H9 (cell line): Measurements from ENCODE around the gene DCTN1. TPM values are rescaled to one million over a fixed set of nuclear protein-coding genes. Genes with fewer than 3 reads are reported as not detected.

Source experiments
- DNase-seq: peaks from one replicate; pipeline ENCODE4 v3.0.0-alpha.2; 2017
- H2AFZ ChIP-seq: one replicate; pipeline ENCODE4 v1.6.1; 2013; ENCODE audit warnings: mild to moderate bottlenecking, low read length, control low read depth, moderate library complexity
- H2AK5ac ChIP-seq: 2 replicates; pipeline ENCODE4 v1.6.1; 2013; ENCODE audit warnings: low read length, control low read depth, mixed read lengths; ENCODE audit not compliant: insufficient read length
- H2BK120ac ChIP-seq: one replicate; pipeline ENCODE4 v1.6.1; 2013; ENCODE audit warnings: low read depth, mild to moderate bottlenecking, low read length, control low read depth, inconsistent platforms; ENCODE audit not compliant: poor library complexity, severe bottlenecking
- H2BK12ac ChIP-seq: 2 replicates; pipeline ENCODE4 v1.6.1; 2013; ENCODE audit warnings: low read length, control low read depth, mixed read lengths, low read depth; ENCODE audit not compliant: insufficient read length
- H2BK15ac ChIP-seq: 2 replicates; pipeline ENCODE4 v1.6.1; 2013; ENCODE audit warnings: low read depth, low read length, control low read depth
- H2BK20ac ChIP-seq: one replicate; pipeline ENCODE4 v1.6.1; 2013; ENCODE audit warnings: low read depth, mild to moderate bottlenecking, low read length, control low read depth, inconsistent platforms; ENCODE audit not compliant: poor library complexity, severe bottlenecking
- H2BK5ac ChIP-seq: 2 replicates; pipeline ENCODE4 v1.6.1; 2013; ENCODE audit warnings: low read length, control low read depth, mixed read lengths; ENCODE audit not compliant: insufficient read length
- H3K14ac ChIP-seq: 2 replicates; pipeline ENCODE4 v1.6.1; 2013; ENCODE audit warnings: low read length, control low read depth; ENCODE audit not compliant: insufficient read depth
- H3K18ac ChIP-seq: 2 replicates; pipeline ENCODE4 v1.6.1; 2013; ENCODE audit warnings: low read depth, mild to moderate bottlenecking, mixed read lengths, low read length, control low read depth; ENCODE audit not compliant: insufficient read length
- H3K23ac ChIP-seq: 2 replicates; pipeline ENCODE4 v1.6.1; 2013; ENCODE audit warnings: low read length, control low read depth, mixed read lengths, low read depth; ENCODE audit not compliant: insufficient read length
- H3K23me2 ChIP-seq: 2 replicates; pipeline ENCODE4 v1.6.1; 2013; ENCODE audit warnings: low read depth, mild to moderate bottlenecking, mixed read lengths, low read length, control low read depth; ENCODE audit not compliant: insufficient read length, poor library complexity, severe bottlenecking
- H3K27ac ChIP-seq: 2 replicates; pipeline ENCODE4 v1.5.1; 2013; ENCODE audit warnings: low read length, control low read depth, mixed read lengths, low read depth; ENCODE audit not compliant: insufficient read length
- H3K27me3 ChIP-seq: 2 replicates; pipeline ENCODE4 v1.6.1; 2013; ENCODE audit warnings: low read length, control low read depth, inconsistent platforms; ENCODE audit not compliant: insufficient read depth
- H3K4ac ChIP-seq: 2 replicates; pipeline ENCODE4 v1.6.1; 2013; ENCODE audit warnings: low read depth, mild to moderate bottlenecking, control low read depth, inconsistent platforms, low read length, moderate library complexity
- H3K4me1 ChIP-seq: 2 replicates; pipeline ENCODE4 v1.6.1; 2013; ENCODE audit warnings: low read length, control low read depth, inconsistent platforms; ENCODE audit not compliant: insufficient read depth
- H3K4me2 ChIP-seq: 2 replicates; pipeline ENCODE4 v1.6.1; 2013; ENCODE audit warnings: low read length, control low read depth, mixed read lengths; ENCODE audit not compliant: insufficient read length, insufficient read depth
- H3K56ac ChIP-seq: 2 replicates; pipeline ENCODE4 v1.6.1; 2013; ENCODE audit warnings: low read depth, mild to moderate bottlenecking, mixed read lengths, low read length, control low read depth; ENCODE audit not compliant: insufficient read length
- H3K79me1 ChIP-seq: 2 replicates; pipeline ENCODE4 v1.6.1; 2013; ENCODE audit warnings: low read depth, mild to moderate bottlenecking, moderate library complexity, low read length, control low read depth, inconsistent platforms; ENCODE audit not compliant: insufficient read depth, poor library complexity, severe bottlenecking
- H3K79me2 ChIP-seq: 2 replicates; pipeline ENCODE4 v1.6.1; 2013; ENCODE audit warnings: low read length, control low read depth, inconsistent platforms; ENCODE audit not compliant: insufficient read depth
- H3K9ac ChIP-seq: 2 replicates; pipeline ENCODE4 v1.6.1; 2013; ENCODE audit warnings: low read length, control low read depth, mixed read lengths; ENCODE audit not compliant: insufficient read length; ENCODE audit errors: extremely low read depth
- H3K9me3 ChIP-seq: one replicate; pipeline ENCODE4 v1.6.1; 2013; ENCODE audit warnings: low read depth, low read length, inconsistent platforms; ENCODE audit not compliant: control insufficient read depth
- H3T11ph ChIP-seq: one replicate; pipeline ENCODE4 v1.6.1; 2013; ENCODE audit warnings: mild to moderate bottlenecking, low read length, control low read depth, inconsistent platforms
- H4K20me1 ChIP-seq: one replicate; pipeline ENCODE4 v1.6.1; 2013; ENCODE audit not compliant: control insufficient read depth, insufficient read length, insufficient read depth
- H4K5ac ChIP-seq: 2 replicates; pipeline ENCODE4 v1.6.1; 2013; ENCODE audit warnings: low read depth, mild to moderate bottlenecking, mixed read lengths, low read length, control low read depth; ENCODE audit not compliant: insufficient read length
- H4K8ac ChIP-seq: replicated peaks from 2 replicates; pipeline ENCODE4 v1.6.1; 2013; ENCODE audit warnings: low read length, control low read depth, mixed read lengths, low read depth; ENCODE audit not compliant: insufficient read length
- H4K91ac ChIP-seq: 2 replicates; pipeline ENCODE4 v1.6.1; 2013; ENCODE audit warnings: low read depth, mild to moderate bottlenecking, moderate library complexity, mixed read lengths, low read length, control low read depth; ENCODE audit not compliant: insufficient read length
- H3K27ac Mint-ChIP-seq, 3 experiments: 2 replicates in 2 of 3; 3 replicates in 1 of 3; pipeline ENCODE4 v1.8.0; 2020 to 2021; ENCODE audit warnings: mixed read lengths in 3 of 3, mild to moderate bottlenecking in 1 of 3, moderate library complexity in 1 of 3
- H3K27me3 Mint-ChIP-seq: 2 replicates; pipeline ENCODE4 v1.8.0; 2021; ENCODE audit warnings: low read depth, mild to moderate bottlenecking, moderate library complexity, mixed read lengths
- H3K36me3 Mint-ChIP-seq, 3 experiments: 2 replicates in 2 of 3; 3 replicates in 1 of 3; pipeline ENCODE4 v1.8.0; 2020 to 2021; ENCODE audit warnings: low read depth in 3 of 3, mixed read lengths in 3 of 3; ENCODE audit not compliant: insufficient read depth in 1 of 3
- H3K4me1 Mint-ChIP-seq, 2 experiments: 2 replicates each; pipeline ENCODE4 v1.8.0; 2020; ENCODE audit warnings: mixed read lengths in 2 of 2
- H3K4me3 Mint-ChIP-seq, 2 experiments: 2 replicates in 1 of 2; 3 replicates in 1 of 2; pipeline ENCODE4 v1.8.0; 2020 to 2021; ENCODE audit warnings: mild to moderate bottlenecking in 2 of 2, mixed read lengths in 2 of 2, moderate library complexity in 1 of 2
- H3K9me3 Mint-ChIP-seq, 2 experiments: 2 replicates in 1 of 2; 3 replicates in 1 of 2; pipeline ENCODE4 v1.8.0; 2020; ENCODE audit warnings: mild to moderate bottlenecking in 2 of 2, mixed read lengths in 2 of 2, moderate library complexity in 1 of 2
- WGBS: extraction: QIAGEN DNeasy Blood & Tissue Kit; methylation state at CpG from one replicate; pipeline ENCODE4 v1.1.7; 2013; ENCODE audit warnings: missing lambda C conversion rate, low lambda C conversion rate, mixed read lengths; ENCODE audit not compliant: insufficient read length; ENCODE audit errors: extremely low coverage; 5-methylcytosine and 5-hydroxymethylcytosine counted together
- total RNA-seq: library from RNA; stranded (reverse); gene quantifications from 2 replicates; pipeline ENCODE4 v1.2.1, GENCODE V29; 2021
- TF ChIP-seq, protein P1 (sequence below): fragments of 200-600 bp; sonication (generic); conservative IDR thresholded peaks from 3 replicates; pipeline ENCODE4 v1.8.0; 2021; ENCODE audit warnings: antibody characterized with exemption, mild to moderate bottlenecking

DCTN1 gene
- total RNA-seq, 1 experiment from 2014 or later = 141 TPM

DNA sequence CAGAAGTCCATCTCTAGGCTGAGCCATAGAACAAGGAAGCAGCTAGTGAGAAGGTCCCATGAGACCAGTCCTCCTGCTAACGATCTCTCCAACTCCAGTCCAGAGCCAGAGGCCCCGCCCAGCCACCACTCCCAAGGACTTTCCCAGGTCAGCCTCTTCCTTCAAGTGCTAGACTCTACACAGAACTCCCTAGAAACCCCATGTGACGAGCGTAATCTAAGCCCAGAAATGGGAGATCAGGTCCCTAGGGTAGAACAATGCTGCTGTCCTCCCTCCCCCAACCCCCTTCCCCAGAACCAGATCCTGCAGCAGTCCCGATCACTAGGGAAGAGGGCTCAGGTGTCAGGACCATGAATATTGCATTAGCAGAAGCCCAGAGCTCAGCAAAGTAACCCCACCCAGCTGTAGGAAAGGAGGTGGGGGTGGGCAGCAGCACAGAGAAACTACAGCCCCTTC, 6.9 kb downstream of the DCTN1 start:
- Histone ChIP-seq H3K56ac (no peak overlapping the region), H3K4me1 (peaks cover 7% of the 10 kb centered on the region), H3K27me3 (no peaks in the 10 kb centered on the region), H3K79me1 (no peaks in the 10 kb centered on the region), H4K20me1 (no peaks in the 10 kb centered on the region), H4K8ac (no peak overlapping the region), H2BK12ac (no peak overlapping the region), H2AK5ac (no peak overlapping the region), H2BK20ac (no peak overlapping the region), H2BK5ac (no peak overlapping the region), H3K4me2 (peak overlapping the region; percentile 34), H2BK120ac (no peak overlapping the region), H3K9me3 (no peaks in the 10 kb centered on the region), H4K91ac (no peak overlapping the region), H3K18ac (no peak overlapping the region), H3K27ac (no peak overlapping the region), H4K5ac (no peak overlapping the region), H3K23ac (no peak overlapping the region), H3T11ph (no peak overlapping the region), H3K23me2 (no peaks in the 10 kb centered on the region), H3K14ac (no peak overlapping the region), H3K79me2 (no peaks in the 10 kb centered on the region), H2BK15ac (no peak overlapping the region), H3K4ac (no peak overlapping the region), H2AFZ (no peak overlapping the region), H3K9ac (no peak overlapping the region)
- Mint-ChIP-seq H3K4me3 (peak overlapping the region; percentile 14 to 83; a peak in 4 of 5 replicates), H3K36me3 (peaks cover 35 to 57% (median 56%) of the 10 kb centered on the region in 3 experiments), H3K4me1 (peaks cover 24 to 30% of the 10 kb centered on the region in 2 experiments), H3K27me3 (no peaks in the 10 kb centered on the region), H3K27ac (peak overlapping the region in 2 of 3 experiments; percentile 54 to 92; a peak in 3 of 7 replicates), H3K9me3 (no peaks in the 10 kb centered on the region)
- peak; percentile 53 for DNase-seq
- WGBS = no CpG with 5 or more reads among the region's 5 CpGs
- TF ChIP-seq, protein P1, sequence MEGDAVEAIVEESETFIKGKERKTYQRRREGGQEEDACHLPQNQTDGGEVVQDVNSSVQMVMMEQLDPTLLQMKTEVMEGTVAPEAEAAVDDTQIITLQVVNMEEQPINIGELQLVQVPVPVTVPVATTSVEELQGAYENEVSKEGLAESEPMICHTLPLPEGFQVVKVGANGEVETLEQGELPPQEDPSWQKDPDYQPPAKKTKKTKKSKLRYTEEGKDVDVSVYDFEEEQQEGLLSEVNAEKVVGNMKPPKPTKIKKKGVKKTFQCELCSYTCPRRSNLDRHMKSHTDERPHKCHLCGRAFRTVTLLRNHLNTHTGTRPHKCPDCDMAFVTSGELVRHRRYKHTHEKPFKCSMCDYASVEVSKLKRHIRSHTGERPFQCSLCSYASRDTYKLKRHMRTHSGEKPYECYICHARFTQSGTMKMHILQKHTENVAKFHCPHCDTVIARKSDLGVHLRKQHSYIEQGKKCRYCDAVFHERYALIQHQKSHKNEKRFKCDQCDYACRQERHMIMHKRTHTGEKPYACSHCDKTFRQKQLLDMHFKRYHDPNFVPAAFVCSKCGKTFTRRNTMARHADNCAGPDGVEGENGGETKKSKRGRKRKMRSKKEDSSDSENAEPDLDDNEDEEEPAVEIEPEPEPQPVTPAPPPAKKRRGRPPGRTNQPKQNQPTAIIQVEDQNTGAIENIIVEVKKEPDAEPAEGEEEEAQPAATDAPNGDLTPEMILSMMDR = no peak
